T-helper 1 cell treated with Interleukin-12 subunit alpha and Interleukin-12 subunit beta and Interleukin-4 antibody, amounts not matched to agents 30 ng/mL and 1 ng/mL, for 36 hours (primary cell): ENCODE results near the gene HOXA2. TPM values are rescaled to one million over a fixed set of nuclear protein-coding genes. Genes with fewer than 3 reads are reported as not detected.

Source experiments
- intact Hi-C: fragments of 100-400 bp; cut with micrococcal nuclease; formaldehyde crosslinking; loops from one replicate; pipeline ENCODE4 v1.15.1; 2024
- total RNA-seq: library from RNA; stranded (reverse); gene quantifications from 2 replicates; pipeline ENCODE4 v1.2.3, GENCODE V29; 2022

HOXA2 gene
- total RNA-seq, 1 donor from 2014 or later, result not detected

DNA sequence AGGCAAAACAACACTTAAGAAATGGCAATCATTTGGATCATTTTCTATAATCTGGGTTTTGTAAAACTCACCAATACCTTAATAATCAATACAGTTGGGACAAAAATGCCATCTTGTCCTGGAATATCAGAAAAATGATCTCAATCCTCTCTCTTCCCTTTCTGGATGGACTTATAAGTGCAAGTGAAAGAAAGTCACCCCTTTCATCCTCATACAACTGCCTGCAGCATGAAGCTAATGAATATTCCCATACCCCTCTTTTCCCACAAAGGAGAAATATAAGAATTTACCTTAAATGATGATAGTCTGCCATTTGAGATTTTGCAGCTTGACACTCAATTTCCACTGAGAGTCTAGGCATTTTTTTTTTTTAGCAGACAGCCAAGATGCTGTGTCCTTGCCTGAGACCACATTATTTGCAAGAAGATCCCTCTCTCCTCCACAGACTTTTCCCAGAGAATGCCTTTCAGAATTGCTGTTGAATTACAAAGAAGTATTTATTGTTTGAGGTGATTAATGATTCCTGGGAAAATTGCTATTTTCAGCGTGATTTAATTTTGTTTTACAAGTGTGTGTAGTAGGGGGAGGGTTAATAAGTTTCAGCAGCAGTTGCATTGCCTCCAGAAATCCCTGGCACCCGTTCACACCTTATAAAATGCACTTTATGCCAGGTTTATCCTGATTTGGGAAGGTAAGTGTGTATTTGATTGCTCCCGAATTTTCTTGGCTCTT lies 24.3 kb upstream of the HOXA2 start:
- intact Hi-C loops, result no loop called here

DNA sequence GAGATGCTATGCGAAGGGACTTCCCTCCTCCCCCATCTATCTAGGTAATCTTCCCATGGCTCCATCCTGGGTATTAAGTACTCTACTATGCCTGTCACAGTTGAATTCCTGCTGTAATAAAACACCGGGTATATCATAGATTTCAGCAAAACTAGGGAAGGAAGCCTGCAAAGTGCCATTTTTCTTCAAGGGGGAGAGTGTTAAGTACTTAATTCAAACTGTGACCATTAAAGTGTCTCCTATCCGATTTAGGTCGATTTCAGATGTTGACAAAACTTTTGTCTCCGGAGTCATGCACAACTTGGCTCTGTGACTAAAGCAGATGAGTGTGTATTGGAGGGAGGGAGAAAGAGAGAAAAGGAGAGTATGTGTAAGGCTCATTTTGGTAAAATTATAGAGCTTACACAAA lies 23.5 kb upstream of the HOXA2 start:
- intact Hi-C loops, result no loop called here

DNA sequence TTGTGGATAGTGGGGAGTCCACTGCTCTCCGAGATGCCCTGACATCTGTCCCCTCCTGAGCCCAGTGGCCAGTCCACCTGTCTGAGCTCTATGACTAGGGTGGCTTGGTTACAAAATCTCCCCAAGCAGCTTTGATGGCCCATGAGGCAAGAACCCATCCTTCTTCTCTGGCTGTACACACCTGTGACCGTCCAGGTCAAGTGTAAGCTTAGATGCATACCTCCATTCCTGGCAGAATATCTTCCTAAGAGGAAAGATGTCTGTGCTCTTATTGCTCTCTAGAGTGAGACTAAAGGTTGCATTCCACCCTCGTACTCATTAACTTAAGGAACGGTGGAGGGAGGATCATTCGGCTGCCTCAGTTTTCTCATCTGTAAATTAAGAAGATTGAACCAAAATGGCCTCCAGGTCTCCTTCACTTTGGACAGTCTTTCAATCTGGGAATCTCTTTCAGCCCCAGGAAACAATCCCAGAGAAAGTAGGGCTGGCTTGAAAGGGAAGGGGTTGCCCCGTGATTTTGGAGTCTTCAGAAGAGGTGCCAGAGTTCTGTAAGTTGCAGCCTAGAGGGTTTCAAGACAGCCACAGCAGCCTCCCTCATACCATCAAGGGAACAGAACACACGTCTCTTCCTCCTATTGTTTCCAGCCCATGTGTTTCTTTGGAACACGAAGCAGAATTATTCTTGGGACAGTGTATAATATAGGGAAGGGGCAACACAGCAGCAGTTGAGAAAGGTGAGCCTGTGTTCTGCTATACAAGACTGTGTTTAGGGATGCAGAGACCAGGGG lies 22.6 kb upstream of the HOXA2 start:
- intact Hi-C loops, result no loop called here

- intact Hi-C loops, result no loop called here
These were observed 21.8 kb upstream of the HOXA2 start for GRCh38 chr7:27124096-27124901.

GRCh38 chr7:27123477-27124053 lies 21.1 kb upstream of the HOXA2 start:
- intact Hi-C loops, result no loop called here

DNA sequence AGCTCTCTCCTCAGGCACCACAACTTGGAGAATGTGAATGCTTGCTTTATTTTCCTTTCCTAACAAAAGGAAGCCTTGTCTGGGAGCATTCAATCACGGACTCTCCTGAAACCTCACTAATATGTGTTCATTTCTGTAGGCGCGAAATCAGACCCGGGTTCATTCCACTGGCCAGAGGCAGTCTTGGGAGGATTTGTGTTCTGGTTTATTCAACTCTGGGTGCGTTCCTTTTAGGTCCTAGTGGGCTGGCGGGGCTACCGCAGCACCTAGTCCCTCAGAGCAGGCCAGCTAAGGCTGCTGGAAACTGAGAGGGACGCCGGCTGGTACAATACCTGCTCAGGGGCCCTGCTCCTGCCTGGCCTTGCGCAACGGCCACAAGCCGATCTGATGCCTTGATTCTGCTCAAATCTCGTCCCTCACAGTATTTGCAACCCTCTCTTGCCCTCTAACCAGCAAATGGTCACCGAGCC lies 20.6 kb upstream of the HOXA2 start:
- intact Hi-C loops, result no loop called here

DNA sequence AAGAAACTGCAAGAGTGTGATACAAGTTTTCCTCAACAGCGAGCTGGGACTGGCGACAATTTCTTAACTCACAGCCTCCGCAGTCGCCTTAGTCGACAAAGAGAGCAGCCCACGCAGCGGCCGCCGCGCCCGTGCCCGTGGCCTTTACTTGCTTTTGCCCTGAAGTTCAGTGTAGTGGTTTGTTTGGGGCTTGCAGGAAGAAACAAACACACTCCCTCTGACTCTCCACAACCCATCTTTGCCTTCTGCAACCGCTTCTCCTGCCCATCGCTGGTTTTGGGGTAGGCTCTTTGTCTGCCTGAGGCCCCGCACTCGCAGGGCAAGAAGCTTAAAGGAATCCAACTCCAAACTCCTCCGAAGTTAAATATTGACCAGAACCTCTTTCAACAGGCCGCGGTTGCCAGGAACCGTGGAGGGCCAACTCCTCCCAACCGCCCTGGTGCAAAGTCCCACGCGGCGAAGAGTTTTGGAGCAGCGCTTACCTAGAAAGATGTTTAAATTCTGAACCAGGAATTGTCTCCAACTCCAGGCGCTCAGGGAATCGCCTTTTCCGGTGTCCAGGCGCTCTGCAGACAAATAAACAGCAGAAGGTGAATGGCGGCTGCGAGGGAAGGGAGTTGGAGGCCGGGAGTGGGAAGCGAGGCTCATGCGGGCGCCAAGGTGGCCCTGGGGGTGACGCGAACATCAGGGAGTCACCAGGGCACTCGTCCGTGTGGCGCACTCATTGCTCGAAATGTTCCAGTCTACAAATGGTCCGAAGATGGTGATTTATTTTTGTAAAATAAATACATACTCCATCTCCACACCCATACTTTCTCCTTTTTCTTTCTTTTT lies 19.8 kb upstream of the HOXA2 start:
- intact Hi-C loops, result no loop called here

DNA sequence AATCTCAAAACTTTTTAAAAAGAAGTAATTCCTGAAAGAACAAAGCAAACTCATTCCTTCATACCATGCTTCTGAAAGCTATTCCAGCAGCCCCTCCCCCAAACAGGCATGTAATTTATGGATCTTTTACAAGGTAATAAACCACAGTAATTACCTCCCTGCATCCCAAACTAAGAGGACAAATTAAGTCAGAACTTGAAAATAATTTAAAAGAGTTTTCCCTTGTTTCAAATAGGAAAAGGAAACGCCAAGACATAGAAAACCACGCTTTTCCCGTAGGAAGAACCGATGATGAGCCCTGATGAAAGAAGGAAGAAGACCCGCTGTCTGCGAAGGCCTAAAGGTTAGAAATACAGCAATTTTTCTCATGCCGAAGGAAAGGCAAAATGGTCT lies 19.2 kb upstream of the HOXA2 start:
- intact Hi-C loops, result no loop called here

DNA sequence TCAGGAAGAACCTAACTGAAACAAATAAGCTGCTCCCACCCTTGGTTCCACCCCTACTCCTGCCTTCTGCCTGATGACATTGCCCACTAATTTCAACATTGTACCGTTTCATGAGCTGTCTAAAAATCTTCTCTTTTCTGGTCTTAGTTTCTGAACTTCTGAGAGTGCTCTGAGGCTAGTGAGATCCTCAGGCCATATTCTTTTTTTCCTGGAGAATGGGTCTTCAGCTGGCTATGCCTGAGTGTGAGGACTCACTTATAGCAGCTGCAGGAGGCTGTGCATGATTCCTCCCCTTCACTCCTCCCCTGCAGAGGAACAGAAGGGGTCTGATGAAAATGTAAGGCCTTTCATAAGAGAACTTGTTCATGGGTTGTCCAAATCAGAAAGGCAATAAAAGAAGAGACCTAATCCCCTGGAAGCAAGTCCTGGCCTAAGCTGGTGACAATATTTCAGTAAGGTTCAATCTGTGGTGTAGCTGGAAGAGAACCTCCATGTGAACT lies 17.0 kb upstream of the HOXA2 start:
- intact Hi-C loops, result no loop called here

- intact Hi-C loops, result no loop called here
These were observed 16.1 kb upstream of the HOXA2 start for GRCh38 chr7:27118580-27118979.

DNA sequence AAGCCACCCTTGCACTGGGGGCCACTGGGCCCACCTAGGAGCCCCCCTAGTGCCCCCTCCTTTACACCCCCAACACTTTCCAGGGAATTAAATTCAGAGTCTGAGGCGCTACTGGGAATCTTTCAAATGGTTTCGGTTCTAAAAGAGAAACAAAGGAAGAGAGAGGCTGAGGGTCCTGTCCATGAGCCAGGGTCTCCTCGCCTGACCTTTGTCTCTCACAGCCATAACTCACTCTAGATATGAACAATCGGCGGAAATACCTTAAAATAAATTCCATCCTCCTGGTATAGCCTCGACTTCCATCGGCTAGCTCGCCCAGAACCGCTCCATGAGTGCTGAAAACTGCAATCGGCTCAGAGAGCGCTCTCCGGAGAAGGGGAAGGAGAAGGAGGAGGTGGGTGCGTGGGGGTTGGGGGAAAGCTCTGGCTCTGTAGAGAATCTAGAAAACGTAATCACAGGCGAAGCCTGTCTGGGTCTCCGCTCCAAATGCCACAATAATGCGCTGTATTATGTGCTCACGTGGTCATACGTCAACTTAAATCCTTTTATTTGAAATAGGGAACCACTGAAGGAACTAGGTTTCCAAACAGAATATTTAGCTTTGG lies 15.5 kb upstream of the HOXA2 start:
- intact Hi-C loops, result no loop called here

- intact Hi-C loops, result no loop called here
These were observed 14.7 kb upstream of the HOXA2 start for GRCh38 chr7:27116962-27117886.

DNA sequence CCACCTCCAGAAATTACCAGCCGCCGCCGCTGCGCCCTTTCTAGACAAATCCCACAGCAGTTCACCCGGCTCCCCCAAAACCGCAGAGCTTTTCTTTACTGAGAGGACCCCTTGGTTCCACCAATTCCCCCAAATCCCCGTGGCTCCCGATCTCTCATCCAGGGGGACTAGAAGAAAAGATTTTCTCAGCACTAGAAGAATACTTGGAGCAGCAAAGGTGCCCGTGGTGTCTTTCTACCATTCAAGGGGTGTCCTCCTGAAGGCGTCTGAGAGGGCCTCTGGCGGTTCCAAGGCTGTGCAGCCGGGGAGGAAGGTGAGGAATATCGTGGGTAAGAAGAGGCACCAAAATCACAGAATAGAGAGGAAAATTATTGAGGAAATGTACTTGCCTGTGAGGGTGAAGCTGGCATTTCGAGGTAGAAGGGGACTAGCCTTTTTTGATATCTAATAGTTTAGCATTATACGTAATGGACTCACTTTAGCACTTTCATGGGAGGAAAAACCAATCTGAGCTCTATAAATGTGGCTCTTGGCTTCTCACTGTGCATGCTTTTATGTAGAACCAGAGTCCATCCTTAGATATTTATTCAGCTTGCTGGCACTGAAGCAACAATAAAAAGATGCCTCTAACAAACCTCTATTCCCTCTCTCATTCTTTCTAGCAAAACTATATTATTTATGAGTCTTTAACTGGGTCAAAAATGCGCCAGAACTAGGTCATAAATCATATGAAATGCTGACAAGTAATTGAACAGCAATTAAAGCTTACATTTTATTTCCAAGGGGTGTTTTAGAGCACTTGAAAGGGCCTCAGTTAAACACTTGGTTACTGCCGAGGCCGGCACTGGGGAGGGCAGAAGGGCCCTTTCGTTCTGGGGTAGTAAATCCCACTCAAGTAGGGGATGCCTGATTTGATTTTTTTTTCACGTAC lies 13.8 kb upstream of the HOXA2 start:
- intact Hi-C loops, result no loop called here

GRCh38 chr7:27115221-27116026 lies 12.9 kb upstream of the HOXA2 start:
- intact Hi-C loops, result no loop called here

GRCh38 chr7:27114881-27115220 lies 12.4 kb upstream of the HOXA2 start:
- intact Hi-C loops, result no loop called here

DNA sequence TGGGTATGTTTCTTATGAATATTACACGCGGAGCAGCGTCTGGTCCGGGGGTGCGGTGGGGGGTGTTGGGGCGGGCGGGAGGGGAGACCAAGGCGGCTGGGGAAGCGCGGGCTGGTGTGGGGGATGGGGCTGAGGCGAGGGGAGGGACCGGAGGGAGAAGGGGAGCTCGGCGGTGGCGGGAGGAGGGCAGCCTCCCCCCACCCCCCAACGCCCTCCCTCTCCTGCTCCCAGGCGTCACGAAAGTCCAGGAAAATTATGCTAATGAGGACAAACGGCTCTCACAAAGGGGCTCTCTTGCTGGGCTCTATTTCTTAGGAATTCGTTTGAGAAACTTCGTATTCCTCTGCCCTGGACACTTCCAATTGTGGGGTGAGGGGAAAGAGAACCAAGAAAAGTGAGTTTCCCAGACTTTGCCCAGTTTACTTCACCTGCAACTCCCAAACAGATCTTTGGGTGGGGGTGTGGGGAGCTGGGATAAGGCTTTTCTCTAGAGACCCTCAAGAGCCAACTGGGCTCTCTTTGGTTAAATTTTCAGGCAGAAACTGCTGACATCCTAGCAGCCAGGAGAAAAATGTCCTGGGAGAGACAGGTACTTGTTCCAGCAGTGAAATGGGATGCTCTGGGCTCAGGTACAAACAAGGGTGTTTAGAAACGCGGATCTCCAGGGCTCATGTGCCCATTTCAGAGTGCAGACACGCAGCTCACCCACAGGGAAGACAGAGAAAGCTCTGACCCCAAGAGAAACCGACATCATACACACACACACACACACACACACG lies 11.7 kb upstream of the HOXA2 start:
- intact Hi-C loops, result no loop called here
